Prostate gland (tissue), 2 donors: ENCODE measurements around the gene DMXL1. TPM values are rescaled to one million over a fixed set of nuclear protein-coding genes. Genes with fewer than 3 reads are reported as not detected.
"Not testable (repeated sequence)": the region's sequence is repeated elsewhere in the genome, so short reads cannot be mapped to it uniquely, and the experiment has no call there.

Experiments
- DNase-seq: peaks from one replicate; pipeline ENCODE4 v3.0.0-alpha.2; 2019; ENCODE audit warnings: low spot score
- H3K27ac ChIP-seq, 2 donors: fragments of 200-600 bp; sonication (generic); 2 replicates each; pipeline ENCODE4 v1.5.1; 2017 to 2019
- H3K27me3 ChIP-seq: fragments of 200-600 bp; sonication (generic); replicated peaks from 2 replicates; pipeline ENCODE4 v1.5.1; 2019; ENCODE audit not compliant: insufficient read depth
- H3K36me3 ChIP-seq, 2 donors: fragments of 200-600 bp; sonication (generic); 1 replicate in 1 of 2; 2 replicates in 1 of 2; pipeline versions ENCODE4 v1.5.1 to v1.8.1; 2017 to 2019
- H3K4me1 ChIP-seq: fragments of 200-600 bp; sonication (generic); replicated peaks from 2 replicates; pipeline ENCODE4 v1.5.1; 2019
- H3K4me3 ChIP-seq, 2 donors: fragments of 200-600 bp; sonication (generic); 2 replicates each; pipeline ENCODE4 v1.5.1; 2017 to 2019
- H3K9me3 ChIP-seq: fragments of 200-600 bp; sonication (generic); 2 replicates; pipeline ENCODE4 v1.5.1; 2017
- CTCF ChIP-seq, 4 experiments: fragments of 200-600 bp in 2 of 4; fragments of 450-650 bp in 2 of 4; sonication (generic) in 2 of 4; IDR thresholded peaks; 1 replicate in 3 of 4; 2 replicates in 1 of 4; pipeline ENCODE4 v1.5.1; 2016 to 2019; ENCODE audit warnings: antibody characterized with exemption in 4 of 4, mild to moderate bottlenecking in 2 of 4, moderate library complexity in 2 of 4
- POLR2A ChIP-seq: fragments of 450-650 bp; IDR thresholded peaks from one replicate; pipeline ENCODE4 v1.6.1; 2016; ENCODE audit warnings: antibody characterized with exemption, mild to moderate bottlenecking
- POLR2AphosphoS5 ChIP-seq: sonication (generic); formaldehyde crosslinking; IDR thresholded peaks from one replicate; pipeline ENCODE4 v1.6.1; 2017; ENCODE audit warnings: antibody characterized with exemption
- WGBS: methylation state at CpG from one replicate; pipeline ENCODE4 v1.1.5; 2018; 5-methylcytosine and 5-hydroxymethylcytosine counted together
- intact Hi-C: fragments of 100-400 bp; cut with DNase I; formaldehyde crosslinking; loops from one replicate; pipeline ENCODE4 v1.14.2; 2022
- total RNA-seq, 2 donors: library from RNA; depleted of rRNA; stranded (reverse); fragments of >200 nt; gene quantifications; one replicate each; pipeline ENCODE4 v1.1.0, GENCODE V29; 2016

Gene DMXL1
- total RNA-seq, 2 donors from 2014 or later, result 89.2 to 180 TPM

- H3K36me3 ChIP-seq, result no peaks in the 10 kb centered on the region
- no peak overlapping the region for H3K27ac ChIP-seq
- H3K27me3 ChIP-seq, result no peaks in the 10 kb centered on the region
- no peak for DNase-seq
- TF ChIP-seq POLR2A (no peak), CTCF (IDR thresholded peaks at IDR 0.05) (no peak), POLR2AphosphoS5 (no peak)
- no peaks in the 10 kb centered on the region for H3K4me1 ChIP-seq
- H3K4me3 ChIP-seq, result no peak overlapping the region
- WGBS, result 97% methylated on average over 4 of the region's 4 CpGs
- H3K9me3 ChIP-seq, result no peaks in the 10 kb centered on the region
- intact Hi-C loops, result no loop called here
Measured at GRCh38 chr5:119120893-119121292, 50.0 kb downstream of the DMXL1 start.

- intact Hi-C loops, H3K36me3 ChIP-seq, H3K9me3 ChIP-seq, H3K27ac ChIP-seq, H3K4me1 ChIP-seq, H3K27me3 ChIP-seq, H3K4me3 ChIP-seq, DNase-seq: not testable (repeated sequence)
- WGBS, result 94% methylated on average over 25 of the region's 27 CpGs
Measured at GRCh38 chr5:119122474-119122873, 51.6 kb downstream of the DMXL1 start.

GRCh38 chr5:119123280-119123679 lies 52.4 kb downstream of the DMXL1 start:
- no peak overlapping the region for H3K4me3 ChIP-seq
- H3K9me3 ChIP-seq, result no peaks in the 10 kb centered on the region
- H3K4me1 ChIP-seq, result no peaks in the 10 kb centered on the region
- intact Hi-C loops, result no loop called here
- WGBS, result 100% methylated on average over 2 of the region's 2 CpGs
- TF ChIP-seq CTCF (IDR thresholded peaks at IDR 0.05) (no peak), POLR2A (no peak), POLR2AphosphoS5 (no peak)
- DNase-seq, result no peak
- H3K27me3 ChIP-seq, result no peaks in the 10 kb centered on the region
- no peak overlapping the region for H3K27ac ChIP-seq
- H3K36me3 ChIP-seq, result no peaks in the 10 kb centered on the region

- TF ChIP-seq POLR2A (no peak), CTCF (IDR thresholded peaks at IDR 0.05) (no peak), POLR2AphosphoS5 (no peak)
- intact Hi-C loops, result no loop called here
- no peaks in the 10 kb centered on the region for H3K4me1 ChIP-seq
- no peaks in the 10 kb centered on the region for H3K27me3 ChIP-seq
- WGBS, result 88% methylated on average over 2 of the region's 2 CpGs
- H3K36me3 ChIP-seq, result no peaks in the 10 kb centered on the region
- H3K9me3 ChIP-seq, result no peaks in the 10 kb centered on the region
- H3K4me3 ChIP-seq, result no peak overlapping the region
- H3K27ac ChIP-seq, result no peak overlapping the region
- no peak for DNase-seq
Measured at GRCh38 chr5:119129770-119130169, 58.9 kb downstream of the DMXL1 start.

- no peak overlapping the region for H3K27ac ChIP-seq
- H3K4me1 ChIP-seq, result no peaks in the 10 kb centered on the region
- WGBS, result 93% methylated on average over 2 of the region's 2 CpGs
- intact Hi-C loops, result no loop called here
- H3K4me3 ChIP-seq, result no peak overlapping the region
- TF ChIP-seq POLR2A (no peak), POLR2AphosphoS5 (no peak), CTCF (IDR thresholded peaks at IDR 0.05) (no peak)
- no peak for DNase-seq
- no peaks in the 10 kb centered on the region for H3K36me3 ChIP-seq
- no peaks in the 10 kb centered on the region for H3K27me3 ChIP-seq
- no peaks in the 10 kb centered on the region for H3K9me3 ChIP-seq
Measured at GRCh38 chr5:119131530-119132304, 60.8 kb downstream of the DMXL1 start.

- H3K4me1 ChIP-seq, H3K27me3 ChIP-seq, intact Hi-C loops, H3K4me3 ChIP-seq, DNase-seq, H3K27ac ChIP-seq, H3K36me3 ChIP-seq, H3K9me3 ChIP-seq: not testable (repeated sequence)
- 96% methylated on average over 4 of the region's 4 CpGs for WGBS
Measured at GRCh38 chr5:119135743-119136142, 64.9 kb downstream of the DMXL1 start.
